Skeletal muscle satellite cell (primary cell): ENCODE measurements around the gene MAP4K1.
"Not testable (repeated sequence)": the region's sequence is repeated elsewhere in the genome, so short reads cannot be mapped to it uniquely, and the experiment has no call there.

Experiments
- H3K27me3 ChIP-seq: 2 replicates; pipeline ENCODE4 v1.7.0; 2013; ENCODE audit warnings: low read length; ENCODE audit not compliant: control insufficient read depth, insufficient read depth
- H3K36me3 ChIP-seq: 2 replicates; pipeline ENCODE4 v1.7.0; 2013; ENCODE audit warnings: mild to moderate bottlenecking, control low read depth, low read length; ENCODE audit not compliant: insufficient read depth
- H3K4me1 ChIP-seq: 2 replicates; pipeline ENCODE4 v1.7.0; 2013; ENCODE audit warnings: low read length; ENCODE audit not compliant: control insufficient read depth, insufficient read depth
- H3K4me2 ChIP-seq: 2 replicates; pipeline ENCODE4 v1.7.0; 2013; ENCODE audit warnings: mild to moderate bottlenecking, low read length
- H3K4me3 ChIP-seq: 2 replicates; pipeline ENCODE4 v1.7.0; 2013; ENCODE audit warnings: low read length
- H3K9ac ChIP-seq: 2 replicates; pipeline ENCODE4 v1.7.0; 2013; ENCODE audit warnings: mild to moderate bottlenecking, low read depth, low read length, moderate library complexity
- H3K9me3 ChIP-seq: replicated peaks from 2 replicates; pipeline ENCODE4 v1.7.0; 2013; ENCODE audit warnings: mild to moderate bottlenecking, control low read depth, low read length

Gene MAP4K1

GRCh38 chr19:38616265-38616664 is 1.5 kb downstream of the MAP4K1 start:
- no peaks in the 10 kb centered on the region for H3K9me3 ChIP-seq
- H3K4me3 ChIP-seq = no peak overlapping the region
- peaks cover 9% of the 10 kb centered on the region for H3K36me3 ChIP-seq
- no peaks in the 10 kb centered on the region for H3K27me3 ChIP-seq
- no peak overlapping the region for H3K9ac ChIP-seq
- peaks cover 15% of the 10 kb centered on the region for H3K4me1 ChIP-seq
- H3K4me2 ChIP-seq = no peak overlapping the region

DNA sequence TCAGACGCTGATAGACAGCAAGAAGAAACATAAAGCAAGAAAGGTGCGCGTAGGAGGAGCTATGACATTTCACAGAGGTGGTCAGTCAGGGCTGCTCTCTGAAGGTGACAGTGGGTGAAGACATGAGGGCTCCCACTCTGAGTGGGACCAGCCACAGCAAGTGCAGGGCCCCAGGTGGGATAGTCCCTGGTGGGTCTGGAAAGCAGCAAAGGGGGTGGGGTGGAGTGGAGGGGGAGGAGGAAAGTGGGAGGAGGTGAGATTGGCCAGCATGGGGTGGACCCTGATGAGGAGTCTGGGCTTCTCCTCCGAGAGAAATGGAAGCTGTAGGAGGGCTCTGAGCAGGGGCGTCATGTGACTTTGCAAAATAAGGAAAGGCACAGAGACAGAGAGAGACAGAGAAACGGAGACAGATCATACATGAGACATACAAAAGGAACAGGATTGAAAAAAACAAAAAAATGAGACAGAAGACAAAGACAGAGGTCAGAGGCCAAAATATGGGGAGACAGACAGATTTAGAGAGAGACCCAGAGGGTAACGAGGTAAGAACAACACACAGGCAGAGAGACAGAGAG is 2.7 kb downstream of the MAP4K1 start:
- no peaks in the 10 kb centered on the region for H3K36me3 ChIP-seq
- no peaks in the 10 kb centered on the region for H3K27me3 ChIP-seq
- H3K4me1 ChIP-seq = peaks cover 11% of the 10 kb centered on the region
- H3K4me3 ChIP-seq = no peak overlapping the region
- H3K4me2 ChIP-seq = no peak overlapping the region
- H3K9me3 ChIP-seq = no peaks in the 10 kb centered on the region
- no peak overlapping the region for H3K9ac ChIP-seq

GRCh38 chr19:38614289-38614688 is 3.5 kb downstream of the MAP4K1 start:
- Histone ChIP-seq H3K27me3 (peaks cover 3% of the 10 kb centered on the region), H3K4me1 (peaks cover 7% of the 10 kb centered on the region), H3K4me2 (no peak overlapping the region), H3K36me3 (no peaks in the 10 kb centered on the region), H3K9ac (no peak overlapping the region), H3K4me3 (no peak overlapping the region), H3K9me3 (no peaks in the 10 kb centered on the region)

- H3K9me3 ChIP-seq = no peaks in the 10 kb centered on the region
- no peak overlapping the region for H3K9ac ChIP-seq
- H3K27me3 ChIP-seq = peaks cover 8% of the 10 kb centered on the region
- no peaks in the 10 kb centered on the region for H3K36me3 ChIP-seq
- no peaks in the 10 kb centered on the region for H3K4me1 ChIP-seq
- no peak overlapping the region for H3K4me3 ChIP-seq
- H3K4me2 ChIP-seq = no peak overlapping the region
Measured at GRCh38 chr19:38606131-38606530, 11.6 kb downstream of the MAP4K1 start.

GRCh38 chr19:38602856-38603255 is 14.9 kb downstream of the MAP4K1 start:
- not testable (repeated sequence) for H3K9me3 ChIP-seq, H3K4me2 ChIP-seq, H3K27me3 ChIP-seq, H3K4me1 ChIP-seq, H3K4me3 ChIP-seq, H3K36me3 ChIP-seq, H3K9ac ChIP-seq

- Histone ChIP-seq H3K9me3 (no peaks in the 10 kb centered on the region), H3K9ac (no peak overlapping the region), H3K27me3 (no peaks in the 10 kb centered on the region), H3K36me3 (no peaks in the 10 kb centered on the region), H3K4me1 (no peaks in the 10 kb centered on the region), H3K4me2 (no peak overlapping the region), H3K4me3 (no peak overlapping the region)
Measured at GRCh38 chr19:38599722-38600121, 18.0 kb downstream of the MAP4K1 start.

DNA sequence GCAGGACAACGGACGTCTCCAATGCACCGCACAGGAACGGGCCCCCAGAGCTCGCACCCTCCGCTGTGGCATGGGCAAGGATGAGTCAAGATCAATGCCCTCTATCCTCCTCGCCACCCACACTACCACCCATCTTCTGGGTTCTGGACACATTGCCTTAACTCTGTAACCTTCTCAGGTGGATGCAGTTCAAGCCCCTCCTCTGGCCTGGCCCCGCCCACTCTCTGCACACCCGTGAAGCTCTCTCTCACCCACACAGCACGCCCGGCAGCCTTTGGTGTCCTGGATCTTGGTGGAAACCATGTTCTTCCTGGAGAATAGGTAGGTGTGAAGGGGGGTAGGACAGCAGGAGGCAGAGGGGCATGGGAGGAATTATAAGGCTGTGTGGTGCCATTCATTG is 20.7 kb downstream of the MAP4K1 start:
- H3K9ac ChIP-seq = no peak overlapping the region
- no peak overlapping the region for H3K4me3 ChIP-seq
- no peaks in the 10 kb centered on the region for H3K27me3 ChIP-seq
- no peaks in the 10 kb centered on the region for H3K36me3 ChIP-seq
- no peaks in the 10 kb centered on the region for H3K9me3 ChIP-seq
- H3K4me2 ChIP-seq = no peak overlapping the region
- no peaks in the 10 kb centered on the region for H3K4me1 ChIP-seq

GRCh38 chr19:38596057-38596981 is 21.4 kb downstream of the MAP4K1 start:
- H3K36me3 ChIP-seq = no peaks in the 10 kb centered on the region
- no peak overlapping the region for H3K9ac ChIP-seq
- no peaks in the 10 kb centered on the region for H3K9me3 ChIP-seq

DNA sequence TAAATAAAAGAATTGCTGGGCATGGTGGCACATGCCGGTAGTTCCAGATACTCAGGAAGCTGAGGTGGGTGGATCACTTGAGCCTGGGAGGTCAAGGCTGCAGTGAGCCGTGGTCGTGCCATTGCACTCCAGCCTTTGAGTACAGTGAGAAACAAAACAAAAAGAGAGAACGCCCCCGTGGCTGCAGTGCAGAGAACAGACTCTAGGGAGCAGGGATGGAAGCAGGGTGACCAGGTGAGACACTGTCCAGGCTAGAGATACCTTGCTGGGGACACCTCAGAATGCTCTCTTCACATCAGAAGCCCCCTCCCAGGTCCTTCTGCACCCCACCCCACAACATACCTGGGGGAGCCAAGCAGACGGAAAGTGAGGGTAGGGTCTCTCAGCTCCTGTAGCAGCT is 24.8 kb downstream of the MAP4K1 start:
- Histone ChIP-seq H3K9me3 (no peaks in the 10 kb centered on the region), H3K27me3 (no peaks in the 10 kb centered on the region), H3K4me2 (no peak overlapping the region), H3K4me3 (no peak overlapping the region), H3K4me1 (no peaks in the 10 kb centered on the region), H3K36me3 (no peaks in the 10 kb centered on the region), H3K9ac (no peak overlapping the region)

More at GRCh38 chr19:38596057-38596981, 21.4 kb downstream of the MAP4K1 start:
- Histone ChIP-seq H3K4me3 (no peak overlapping the region), H3K27me3 (no peaks in the 10 kb centered on the region), H3K4me1 (no peaks in the 10 kb centered on the region), H3K4me2 (no peak overlapping the region)

DNA sequence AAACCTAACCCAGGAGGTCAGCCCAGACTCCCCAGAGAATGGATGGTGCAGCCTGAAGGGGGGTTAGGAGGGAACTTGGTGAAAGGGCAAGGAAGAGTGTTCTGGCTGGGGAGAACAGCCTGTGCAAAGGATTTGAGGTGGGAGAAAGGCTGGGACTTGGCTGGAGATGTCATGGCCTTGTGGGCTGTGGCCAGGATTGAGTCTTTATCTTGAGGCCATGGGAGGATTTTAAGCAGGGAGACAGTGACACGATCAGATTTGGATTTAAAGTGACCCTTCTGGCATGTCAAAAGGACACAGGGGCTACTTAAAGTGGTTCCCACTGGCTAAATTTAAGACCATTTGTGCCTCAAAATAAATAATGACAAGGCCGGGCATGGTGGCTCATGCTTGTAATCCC is 29.7 kb downstream of the MAP4K1 start:
- no peak overlapping the region for H3K4me2 ChIP-seq
- no peak overlapping the region for H3K9ac ChIP-seq
- no peaks in the 10 kb centered on the region for H3K4me1 ChIP-seq
- H3K9me3 ChIP-seq = no peaks in the 10 kb centered on the region
- H3K36me3 ChIP-seq = no peaks in the 10 kb centered on the region
- no peaks in the 10 kb centered on the region for H3K27me3 ChIP-seq
- no peak overlapping the region for H3K4me3 ChIP-seq

GRCh38 chr19:38587562-38587961 is 30.2 kb downstream of the MAP4K1 start:
- H3K9me3 ChIP-seq = no peaks in the 10 kb centered on the region
- no peak overlapping the region for H3K4me3 ChIP-seq
- H3K4me1 ChIP-seq = no peaks in the 10 kb centered on the region

GRCh38 chr19:38583985-38584305 is 33.8 kb downstream of the MAP4K1 start:
- H3K4me1 ChIP-seq = no peaks in the 10 kb centered on the region
- H3K9me3 ChIP-seq = no peaks in the 10 kb centered on the region
- no peak overlapping the region for H3K9ac ChIP-seq
- H3K4me2 ChIP-seq = no peak overlapping the region
- no peaks in the 10 kb centered on the region for H3K27me3 ChIP-seq
- H3K4me3 ChIP-seq = no peak overlapping the region
- H3K36me3 ChIP-seq = no peaks in the 10 kb centered on the region

More at GRCh38 chr19:38587562-38587961, 30.2 kb downstream of the MAP4K1 start:
- Histone ChIP-seq H3K9ac (no peak overlapping the region), H3K36me3 (no peaks in the 10 kb centered on the region), H3K27me3 (no peaks in the 10 kb centered on the region), H3K4me2 (no peak overlapping the region)
